ENCODE results near the gene GALNT13.

The GALNT13 gene

GRCh38 chr2:154092571-154092970 lies 220.8 kb downstream of the GALNT13 start:
- TF ChIP-seq REST (IDR thresholded peaks at IDR 0.05; ENCODE audit: insufficient read depth in 1 of 2, low read depth in 2 of 2, low read length in 2 of 2) (no peak), POLR2AphosphoS5 (IDR thresholded peaks at IDR 0.05; ENCODE audit: low read depth, low read length) (no peak), TAF1 (IDR thresholded peaks at IDR 0.05; ENCODE audit: borderline replicate concordance, insufficient read depth, low read length) (no peak), FOXP2 (optimal IDR thresholded peaks at IDR 0.05; ENCODE audit: borderline replicate concordance, extremely low read depth, extremely low read length, insufficient read depth) (no peak), SIN3A (IDR thresholded peaks at IDR 0.05; ENCODE audit: borderline replicate concordance, insufficient read depth, low read length) (no peak)

GRCh38 chr2:154093856-154094255 lies 222.1 kb downstream of the GALNT13 start:
- no peak for TF ChIP-seq FOXP2 (optimal IDR thresholded peaks at IDR 0.05; ENCODE audit: borderline replicate concordance, extremely low read depth, extremely low read length, insufficient read depth)
- no peak for TF ChIP-seq POLR2AphosphoS5 (IDR thresholded peaks at IDR 0.05; ENCODE audit: low read depth, low read length)
- no peak for TF ChIP-seq TAF1 (IDR thresholded peaks at IDR 0.05; ENCODE audit: borderline replicate concordance, insufficient read depth, low read length)
- no peak for TF ChIP-seq REST (IDR thresholded peaks at IDR 0.05; ENCODE audit: insufficient read depth in 1 of 2, low read depth in 2 of 2, low read length in 2 of 2)
- TF ChIP-seq SIN3A (IDR thresholded peaks at IDR 0.05; ENCODE audit: borderline replicate concordance, insufficient read depth, low read length), result no peak

- TF ChIP-seq FOXP2 (optimal IDR thresholded peaks at IDR 0.05; ENCODE audit: borderline replicate concordance, extremely low read depth, extremely low read length, insufficient read depth) (no peak), REST (IDR thresholded peaks at IDR 0.05; ENCODE audit: insufficient read depth in 1 of 2, low read depth in 2 of 2, low read length in 2 of 2) (no peak), POLR2AphosphoS5 (IDR thresholded peaks at IDR 0.05; ENCODE audit: low read depth, low read length) (no peak), TAF1 (IDR thresholded peaks at IDR 0.05; ENCODE audit: borderline replicate concordance, insufficient read depth, low read length) (no peak), SIN3A (IDR thresholded peaks at IDR 0.05; ENCODE audit: borderline replicate concordance, insufficient read depth, low read length) (no peak)
Measured at GRCh38 chr2:154097833-154098398, 226.2 kb downstream of the GALNT13 start.

- TF ChIP-seq SIN3A (IDR thresholded peaks at IDR 0.05; ENCODE audit: borderline replicate concordance, insufficient read depth, low read length), result no peak
- TF ChIP-seq FOXP2 (optimal IDR thresholded peaks at IDR 0.05; ENCODE audit: borderline replicate concordance, extremely low read depth, extremely low read length, insufficient read depth), result no peak
- no peak for TF ChIP-seq TAF1 (IDR thresholded peaks at IDR 0.05; ENCODE audit: borderline replicate concordance, insufficient read depth, low read length)
- no peak for TF ChIP-seq POLR2AphosphoS5 (IDR thresholded peaks at IDR 0.05; ENCODE audit: low read depth, low read length)
- no peak for TF ChIP-seq REST (IDR thresholded peaks at IDR 0.05; ENCODE audit: insufficient read depth in 1 of 2, low read depth in 2 of 2, low read length in 2 of 2)
Measured at GRCh38 chr2:154120706-154121105, 249.0 kb downstream of the GALNT13 start.

Data from PFSK-1 (cell line).